Testis (tissue), 3 donors: ENCODE results near the gene TC2N. TPM values are rescaled to one million over a fixed set of nuclear protein-coding genes. Genes with fewer than 3 reads are reported as not detected.

Experiments
- DNase-seq: peaks from one replicate; pipeline ENCODE4 v3.0.0-alpha.2; 2019
- H3K27ac ChIP-seq, 2 donors: fragments of 200-600 bp; sonication (generic); one replicate each; pipeline ENCODE4 v1.5.1; 2019
- H3K27me3 ChIP-seq: fragments of 200-600 bp; sonication (generic); one replicate; pipeline ENCODE4 v1.5.1; 2019
- H3K36me3 ChIP-seq: fragments of 200-600 bp; sonication (generic); one replicate; pipeline ENCODE4 v1.5.1; 2017; ENCODE audit warnings: low read depth; ENCODE audit errors: missing control alignments
- H3K4me1 ChIP-seq: fragments of 200-600 bp; sonication (generic); one replicate; pipeline ENCODE4 v1.5.1; 2019
- H3K4me3 ChIP-seq, 2 donors: fragments of 200-600 bp; sonication (generic); one replicate each; pipeline ENCODE4 v1.5.1; 2017 to 2019
- H3K9me3 ChIP-seq: fragments of 200-600 bp; sonication (generic); one replicate; pipeline ENCODE4 v1.5.1; 2017
- POLR2A ChIP-seq: fragments of 450-650 bp; IDR thresholded peaks from one replicate; pipeline ENCODE4 v1.6.1; 2017; ENCODE audit warnings: antibody characterized with exemption, mild to moderate bottlenecking, moderate library complexity
- WGBS, 2 donors: methylation state at CpG; one replicate each; pipeline ENCODE4 v1.1.5; 2018; 5-methylcytosine and 5-hydroxymethylcytosine counted together
- intact Hi-C: fragments of 100-400 bp; cut with DNase I; formaldehyde crosslinking; loops from one replicate; pipeline ENCODE4 v1.15.1; 2023; ENCODE audit warnings: low total_unique reads
- polyA plus RNA-seq: library from polyadenylated mRNA; stranded (reverse); fragments of 350-450 nt; fragmentation: Illumina TruSeq; extraction: RNeasy Lipid Tissue Mini Kit (QIAGEN cat#74804); gene quantifications from one replicate; pipeline ENCODE4 v1.2.3, GENCODE V29; 2014; ENCODE audit warnings: low read depth, low replicate concordance; ENCODE audit not compliant: insufficient read depth
- total RNA-seq, 2 donors: library from RNA; depleted of rRNA; stranded (reverse); fragments of >200 nt; gene quantifications; one replicate each; pipeline ENCODE4 v1.2.3, GENCODE V29; 2016
- TF ChIP-seq, protein P1 (sequence below), 3 experiments: fragments of 450-650 bp in 2 of 3; fragments of 200-600 bp in 1 of 3; sonication (generic) in 1 of 3; IDR thresholded peaks; one replicate each; pipeline ENCODE4 v1.5.1; 2016 to 2019; ENCODE audit warnings: antibody characterized with exemption in 3 of 3, mild to moderate bottlenecking in 2 of 3, moderate library complexity in 1 of 3

Gene TC2N
- total and polyA plus RNA-seq, 3 donors from 2014 or later, result 17.2 to 24.3 (median 19.6) TPM

DNA sequence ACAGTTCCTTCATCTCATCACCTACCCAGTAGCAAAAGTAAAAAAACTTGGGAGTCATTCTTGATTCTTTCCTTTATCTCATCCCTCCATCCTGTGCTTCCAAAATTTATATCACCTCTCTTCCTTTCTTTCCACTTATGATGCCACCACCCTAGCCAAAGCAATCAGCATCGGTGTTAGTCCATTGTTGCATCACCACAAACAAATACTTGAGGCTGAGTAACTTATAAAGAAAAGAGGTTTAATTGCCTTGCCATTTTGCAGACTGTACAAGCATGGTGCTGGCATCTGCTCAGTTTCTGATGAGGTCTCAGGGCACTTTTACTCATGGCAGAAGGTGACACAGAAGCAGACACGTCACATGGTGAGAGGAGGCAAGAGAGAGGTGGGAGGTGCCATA lies 115.6 kb downstream of the TC2N start:
- no peak for DNase-seq
- no peak overlapping the region for H3K27ac ChIP-seq
- no peaks in the 10 kb centered on the region for H3K4me1 ChIP-seq
- TF ChIP-seq, protein P1, sequence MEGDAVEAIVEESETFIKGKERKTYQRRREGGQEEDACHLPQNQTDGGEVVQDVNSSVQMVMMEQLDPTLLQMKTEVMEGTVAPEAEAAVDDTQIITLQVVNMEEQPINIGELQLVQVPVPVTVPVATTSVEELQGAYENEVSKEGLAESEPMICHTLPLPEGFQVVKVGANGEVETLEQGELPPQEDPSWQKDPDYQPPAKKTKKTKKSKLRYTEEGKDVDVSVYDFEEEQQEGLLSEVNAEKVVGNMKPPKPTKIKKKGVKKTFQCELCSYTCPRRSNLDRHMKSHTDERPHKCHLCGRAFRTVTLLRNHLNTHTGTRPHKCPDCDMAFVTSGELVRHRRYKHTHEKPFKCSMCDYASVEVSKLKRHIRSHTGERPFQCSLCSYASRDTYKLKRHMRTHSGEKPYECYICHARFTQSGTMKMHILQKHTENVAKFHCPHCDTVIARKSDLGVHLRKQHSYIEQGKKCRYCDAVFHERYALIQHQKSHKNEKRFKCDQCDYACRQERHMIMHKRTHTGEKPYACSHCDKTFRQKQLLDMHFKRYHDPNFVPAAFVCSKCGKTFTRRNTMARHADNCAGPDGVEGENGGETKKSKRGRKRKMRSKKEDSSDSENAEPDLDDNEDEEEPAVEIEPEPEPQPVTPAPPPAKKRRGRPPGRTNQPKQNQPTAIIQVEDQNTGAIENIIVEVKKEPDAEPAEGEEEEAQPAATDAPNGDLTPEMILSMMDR (IDR thresholded peaks at IDR 0.05), result no peak
- TF ChIP-seq POLR2A, result no peak
- H3K9me3 ChIP-seq, result no peaks in the 10 kb centered on the region
- no peaks in the 10 kb centered on the region for H3K36me3 ChIP-seq
- H3K4me3 ChIP-seq, result no peak overlapping the region
- 83 to 90% methylated on average over 2 of the region's 2 CpGs for WGBS, 2 donors
- no peaks in the 10 kb centered on the region for H3K27me3 ChIP-seq
- intact Hi-C loops, result no loop called here

DNA sequence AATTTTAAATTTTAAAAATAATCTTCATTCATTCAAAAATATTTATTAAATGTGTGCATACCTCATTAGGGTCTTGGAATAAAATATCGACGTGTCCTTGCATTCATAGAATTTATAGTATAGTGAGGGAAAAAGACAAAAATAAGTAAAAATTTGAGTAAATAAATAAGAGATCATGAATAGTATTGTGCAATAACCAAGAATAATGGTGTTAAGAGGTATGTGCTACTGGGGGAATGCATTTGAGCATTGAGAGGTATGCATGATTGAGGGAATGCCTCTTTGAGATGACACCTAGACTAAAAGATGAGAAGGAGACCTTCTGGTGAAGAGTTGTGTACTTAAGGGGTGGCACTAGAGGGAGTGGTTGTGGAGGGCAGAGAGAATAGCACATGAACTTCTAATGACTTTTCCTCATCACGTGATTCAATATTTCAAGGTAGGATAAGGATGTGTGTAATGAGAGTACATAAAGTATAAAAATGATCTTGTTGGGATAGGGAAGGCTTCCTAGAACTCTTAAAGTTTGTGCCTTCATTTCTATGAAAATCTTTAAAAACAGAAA lies 116.6 kb downstream of the TC2N start:
- Histone ChIP-seq H3K27me3 (no peaks in the 10 kb centered on the region), H3K9me3 (no peaks in the 10 kb centered on the region), H3K4me1 (no peaks in the 10 kb centered on the region), H3K4me3 (no peak overlapping the region), H3K27ac (no peak overlapping the region), H3K36me3 (no peaks in the 10 kb centered on the region)
- 92% methylated on average over 3 of the region's 3 CpGs for WGBS, 2 donors
- TF ChIP-seq, protein P1 (IDR thresholded peaks at IDR 0.05), result no peak
- no peak for TF ChIP-seq POLR2A
- no peak for DNase-seq
- intact Hi-C loops, result no loop called here

DNA sequence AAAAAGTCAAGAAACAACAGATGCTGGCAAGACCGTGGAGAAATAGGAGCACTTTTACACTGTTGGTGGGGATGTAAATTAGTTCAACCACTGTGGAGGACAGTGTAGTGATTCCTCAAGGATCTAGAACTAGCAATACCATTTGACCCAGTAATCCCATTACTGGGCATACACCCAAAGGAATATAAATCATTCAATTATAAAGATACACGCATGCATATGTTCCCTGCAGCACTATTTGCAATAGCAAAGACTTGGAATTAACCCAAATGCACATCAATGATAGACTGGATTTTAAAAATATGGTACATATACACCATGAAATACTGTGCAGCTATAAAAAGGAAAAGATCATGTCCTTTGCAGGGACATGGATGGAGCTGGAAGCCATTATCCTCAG lies 117.5 kb downstream of the TC2N start:
- Histone ChIP-seq H3K27me3 (no peaks in the 10 kb centered on the region), H3K27ac (no peak overlapping the region), H3K4me1 (no peaks in the 10 kb centered on the region), H3K36me3 (no peaks in the 10 kb centered on the region), H3K9me3 (no peaks in the 10 kb centered on the region), H3K4me3 (no peak overlapping the region)
- TF ChIP-seq, protein P1 (IDR thresholded peaks at IDR 0.05), result no peak
- TF ChIP-seq POLR2A, result no peak
- DNase-seq, result no peak
- intact Hi-C loops, result no loop called here
- WGBS, 2 donors, result 59 to 73% methylated on average over 2 of the region's 2 CpGs

DNA sequence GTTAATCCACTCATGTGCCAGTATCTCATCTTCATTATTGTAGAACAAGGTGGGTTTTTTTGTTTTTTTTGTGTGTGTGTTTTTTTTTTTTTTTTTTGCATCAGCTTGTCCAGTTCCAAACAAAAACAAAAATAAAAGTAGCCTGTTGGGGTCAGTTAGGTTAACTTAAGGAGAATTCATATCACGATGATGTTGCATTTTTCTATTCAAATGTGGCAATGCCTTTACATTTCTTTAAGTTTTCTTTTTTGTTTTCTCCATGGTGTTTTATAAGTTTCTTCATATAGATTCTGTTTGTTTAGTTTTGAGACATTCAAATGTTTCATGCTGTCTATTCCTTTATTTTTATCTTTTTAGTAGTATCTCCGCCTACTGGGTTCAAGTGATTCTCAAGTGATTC lies 119.3 kb downstream of the TC2N start:
- no peak overlapping the region for H3K4me3 ChIP-seq
- TF ChIP-seq, protein P1 (IDR thresholded peaks at IDR 0.05), result no peak
- TF ChIP-seq POLR2A, result no peak
- intact Hi-C loops, result no loop called here
- no peaks in the 10 kb centered on the region for H3K27me3 ChIP-seq
- no peak overlapping the region for H3K27ac ChIP-seq
- DNase-seq, result no peak
- WGBS, 2 donors, result 96% methylated on average over 2 of the region's 2 CpGs
- H3K9me3 ChIP-seq, result no peaks in the 10 kb centered on the region
- no peaks in the 10 kb centered on the region for H3K4me1 ChIP-seq
- H3K36me3 ChIP-seq, result no peaks in the 10 kb centered on the region

DNA sequence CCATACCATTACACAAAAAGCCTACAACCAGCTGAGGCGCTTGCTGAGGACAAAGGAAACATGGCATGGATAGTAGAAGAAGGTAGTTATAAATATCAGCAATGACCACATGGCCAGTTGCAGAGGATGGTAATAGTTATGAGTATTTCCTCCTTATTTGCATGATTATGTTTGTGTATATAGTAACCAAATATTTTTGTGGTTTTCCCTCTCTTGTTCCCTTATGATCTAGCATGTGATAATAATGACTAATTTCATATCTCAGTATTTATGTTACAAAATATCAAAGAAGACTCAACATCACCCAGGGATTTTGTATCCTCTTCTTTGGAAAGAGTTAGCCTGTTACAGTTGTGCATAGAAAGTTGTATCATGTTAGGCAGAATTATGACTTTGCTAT lies 122.0 kb downstream of the TC2N start:
- WGBS, 2 donors, result 100% methylated on average over 1 of the region's 1 CpG
- intact Hi-C loops, result no loop called here
- TF ChIP-seq, protein P1 (IDR thresholded peaks at IDR 0.05), result no peak
- no peak for TF ChIP-seq POLR2A
- Histone ChIP-seq H3K36me3 (no peaks in the 10 kb centered on the region), H3K4me3 (no peak overlapping the region), H3K27me3 (no peaks in the 10 kb centered on the region), H3K9me3 (no peaks in the 10 kb centered on the region), H3K27ac (no peak overlapping the region), H3K4me1 (no peaks in the 10 kb centered on the region)
- no peak for DNase-seq
